GM21447 (cell line): ENCODE data around the gene UNC5CL.

Source experiments
- ATAC-seq: cut with Tn5 transposase; IDR thresholded peaks from one replicate; pipeline ENCODE4 v1.9.1; 2021; ENCODE audit not compliant: unreplicated experiment

Gene UNC5CL

DNA sequence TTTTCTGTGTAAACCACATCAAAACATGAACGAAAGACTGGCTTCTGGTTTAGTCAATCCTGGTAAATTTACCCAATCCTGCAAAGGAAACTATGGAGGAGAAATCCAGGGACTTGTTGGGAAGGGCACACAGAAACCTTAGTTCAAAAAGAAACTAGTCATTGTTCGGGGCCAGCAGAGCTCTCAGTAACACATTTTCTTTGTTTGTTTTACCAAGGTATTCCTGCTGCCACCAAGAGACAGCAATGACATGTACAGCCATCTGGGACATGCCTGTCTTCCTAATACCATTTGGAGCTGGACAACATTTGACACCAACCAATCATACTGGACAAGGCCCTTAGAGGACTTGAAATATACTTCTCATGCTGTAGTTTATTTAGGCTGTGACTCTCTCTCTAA is 24.9 kb upstream of the UNC5CL start:
- no peak for ATAC-seq

DNA sequence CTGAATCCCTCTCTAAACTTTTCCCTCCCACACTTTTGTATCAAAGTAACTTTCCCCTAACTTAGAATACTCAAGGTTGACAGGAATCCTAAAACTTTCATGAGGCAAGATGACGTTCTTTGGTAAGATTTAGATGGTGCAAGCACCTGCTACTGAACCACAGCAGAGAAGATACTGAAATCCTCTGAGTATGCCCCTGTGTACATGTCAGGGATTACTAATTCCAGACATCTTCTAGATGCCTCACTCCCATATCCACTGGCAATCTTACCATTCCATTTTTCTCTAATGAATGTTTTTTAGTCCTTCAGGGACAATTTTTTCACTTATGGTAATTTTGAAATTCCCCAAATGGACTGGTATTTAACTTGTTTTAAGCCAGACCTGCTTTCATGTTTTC is 23.0 kb upstream of the UNC5CL start:
- ATAC-seq = no peak

DNA sequence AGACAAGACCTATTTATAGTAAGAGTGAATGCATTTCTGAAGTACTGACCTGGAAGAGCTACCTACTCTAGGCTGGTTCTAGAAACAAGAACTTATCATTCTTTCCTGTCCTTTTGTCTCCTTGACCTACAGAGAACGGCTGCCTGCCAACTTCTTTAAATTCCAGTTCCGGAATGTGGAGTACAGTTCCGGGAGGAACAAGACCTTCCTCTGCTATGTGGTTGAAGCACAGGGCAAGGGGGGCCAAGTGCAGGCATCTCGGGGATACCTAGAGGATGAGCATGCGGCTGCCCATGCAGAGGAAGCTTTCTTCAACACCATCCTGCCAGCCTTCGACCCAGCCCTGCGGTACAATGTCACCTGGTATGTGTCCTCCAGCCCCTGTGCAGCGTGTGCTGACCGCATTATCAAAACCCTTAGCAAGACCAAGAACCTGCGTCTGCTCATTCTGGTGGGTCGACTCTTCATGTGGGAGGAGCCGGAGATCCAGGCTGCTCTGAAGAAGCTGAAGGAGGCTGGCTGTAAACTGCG is 22.2 kb upstream of the UNC5CL start:
- ATAC-seq = no peak

DNA sequence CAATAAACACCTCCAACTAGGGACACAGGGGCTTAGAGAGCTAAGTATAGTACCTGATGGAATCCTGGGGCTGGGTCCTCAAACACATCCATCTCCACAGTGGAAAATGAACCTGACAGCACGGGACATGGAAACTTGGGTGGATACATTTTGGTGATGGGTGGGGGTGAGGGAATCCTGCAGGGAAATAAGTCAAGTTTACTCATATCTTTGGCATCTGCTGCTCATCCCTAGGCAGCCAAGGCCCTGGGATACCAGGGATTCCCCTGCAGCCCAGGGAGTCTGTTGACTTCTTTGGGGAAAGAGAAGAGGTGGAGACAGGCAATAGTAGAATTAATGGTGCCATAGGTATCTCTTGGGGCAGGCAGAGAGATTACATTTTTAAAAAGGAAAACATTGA is 20.5 kb upstream of the UNC5CL start:
- no peak for ATAC-seq

DNA sequence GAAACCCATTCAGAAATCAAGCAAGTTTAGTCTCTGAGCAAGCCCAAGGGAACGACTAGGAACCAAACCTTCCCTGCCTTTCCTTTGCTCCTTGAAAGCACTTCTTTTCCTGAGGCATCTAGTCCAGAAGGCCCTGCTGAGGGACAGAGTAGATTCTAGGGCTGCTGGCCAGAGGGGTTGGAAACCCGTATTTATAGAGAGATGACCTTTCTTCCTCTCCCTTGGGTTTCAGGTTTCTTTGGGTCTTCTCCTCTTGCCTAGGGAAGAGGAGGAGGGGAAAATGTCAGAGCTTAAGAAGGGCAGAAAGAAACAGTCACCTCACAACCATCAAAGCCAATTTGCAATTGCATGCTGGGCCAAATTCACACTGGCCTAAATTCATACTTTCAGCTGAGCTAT is 19.8 kb upstream of the UNC5CL start:
- no peak for ATAC-seq

DNA sequence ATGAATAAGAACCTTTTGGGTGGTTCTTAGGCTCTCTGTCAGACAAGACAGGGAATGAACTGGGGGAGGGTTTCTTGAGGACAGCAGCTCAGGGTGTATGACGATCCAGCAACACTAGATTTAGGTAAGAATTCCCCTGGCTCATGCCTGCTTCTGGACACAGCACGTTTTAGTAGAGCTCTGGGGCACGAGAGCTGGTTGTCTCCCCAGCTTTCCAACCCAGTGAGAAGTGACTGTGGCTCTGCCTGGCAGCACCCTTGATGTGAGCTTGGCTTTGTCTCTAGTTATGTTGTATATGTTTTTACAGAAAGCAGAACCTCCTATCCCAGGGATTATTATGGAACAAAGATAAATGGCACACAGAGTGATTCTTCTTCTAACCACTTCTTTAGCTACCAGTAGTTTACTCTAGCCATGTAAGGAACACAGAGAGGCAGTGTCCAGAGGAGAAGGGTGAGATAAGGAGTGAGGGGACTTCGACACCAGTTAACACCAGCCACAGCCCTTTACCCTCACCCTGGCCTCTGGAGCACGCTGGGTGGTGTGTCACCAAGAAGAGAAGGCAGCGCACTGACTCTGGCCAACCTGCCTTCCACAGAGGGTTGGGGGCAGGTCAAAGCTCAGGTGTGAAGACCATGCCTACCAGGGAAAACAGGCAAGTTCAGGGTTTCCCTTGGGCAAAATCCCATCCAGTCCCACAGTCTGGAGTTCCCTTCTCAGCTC is 17.9 kb upstream of the UNC5CL start:
- no peak for ATAC-seq

DNA sequence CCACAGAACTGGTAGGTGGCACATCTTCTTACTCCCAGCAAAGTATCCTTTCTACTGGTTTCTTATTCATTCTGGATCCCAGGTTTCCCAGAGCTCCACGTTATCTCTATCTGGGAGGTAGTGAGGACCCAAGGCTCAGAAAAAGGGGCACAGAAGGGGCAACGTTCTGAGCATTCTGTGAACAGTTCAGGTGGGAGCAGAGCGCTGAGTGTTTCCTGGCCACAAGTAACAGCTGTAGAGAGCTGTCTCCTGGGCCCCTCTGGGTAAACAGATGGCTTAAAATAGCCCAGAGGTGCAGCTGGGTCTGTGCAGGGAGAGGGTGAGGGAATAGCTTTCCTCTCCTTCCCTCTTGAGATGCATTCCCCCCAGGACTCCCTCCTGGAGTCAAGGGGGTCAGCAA is 16.1 kb upstream of the UNC5CL start:
- no peak for ATAC-seq

DNA sequence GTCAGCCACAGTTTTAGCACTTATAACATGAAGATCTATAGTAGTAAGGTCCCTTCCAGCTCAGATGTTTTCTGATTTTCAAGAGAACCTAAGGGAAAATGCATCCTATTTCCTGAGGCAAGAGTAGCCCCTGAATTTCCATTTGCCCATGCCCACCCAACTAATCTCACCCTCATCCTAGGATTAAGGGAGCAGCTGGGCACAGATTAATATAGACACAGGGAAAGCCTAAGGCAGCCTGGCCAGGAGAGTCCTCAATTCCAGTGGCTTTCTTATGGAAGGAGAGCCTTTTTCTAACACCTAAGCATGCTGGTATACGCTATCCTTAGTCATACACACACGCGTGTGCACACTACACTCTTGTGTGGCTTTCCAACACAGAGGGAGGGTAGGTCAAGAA is 15.5 kb upstream of the UNC5CL start:
- no peak for ATAC-seq

DNA sequence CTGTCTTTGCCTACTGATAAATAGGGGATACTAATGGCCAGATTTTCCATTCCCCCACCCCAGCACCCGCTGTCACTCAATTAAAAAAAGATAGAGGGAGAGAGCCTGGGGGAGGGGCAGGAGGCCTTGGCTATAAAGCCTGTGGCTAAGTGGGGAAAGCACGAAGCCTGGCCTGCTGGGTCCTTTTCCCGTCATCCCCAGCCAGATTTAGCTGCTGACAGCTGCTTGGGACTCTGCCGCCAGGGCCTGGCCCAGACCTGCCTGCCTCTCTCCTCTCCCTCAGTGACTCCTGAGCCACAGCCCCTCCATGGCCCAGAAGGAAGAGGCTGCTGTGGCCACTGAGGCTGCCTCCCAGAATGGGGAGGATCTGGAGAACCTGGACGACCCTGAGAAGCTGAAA is 14.0 kb upstream of the UNC5CL start, which contains the start of gene APOBEC2:
Gene APOBEC2 (plus strand): TSS at position 162 of the 400 bp plus-strand sequence. CDS start 146 bp downstream, at position 308.
- no peak for ATAC-seq

DNA sequence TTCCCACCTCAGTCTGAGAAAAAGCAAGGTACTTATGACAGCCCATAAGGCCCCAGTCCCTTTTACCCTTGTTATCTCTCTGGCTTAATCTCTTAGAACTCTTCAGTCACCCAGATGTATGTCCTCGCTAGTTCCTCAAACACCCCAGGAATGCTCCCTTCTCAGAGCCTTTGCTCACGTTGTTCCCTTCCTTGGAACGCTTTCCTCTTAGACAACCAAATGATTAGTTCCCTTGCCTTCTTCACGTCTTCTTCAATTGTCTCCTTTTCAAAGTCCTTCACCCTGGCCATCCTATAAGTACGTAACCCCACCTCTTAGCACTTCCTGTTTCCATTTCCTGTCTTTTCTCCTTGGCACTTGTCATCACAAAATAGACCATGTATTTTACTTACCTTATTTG is 12.9 kb upstream of the UNC5CL start:
- no peak for ATAC-seq

DNA sequence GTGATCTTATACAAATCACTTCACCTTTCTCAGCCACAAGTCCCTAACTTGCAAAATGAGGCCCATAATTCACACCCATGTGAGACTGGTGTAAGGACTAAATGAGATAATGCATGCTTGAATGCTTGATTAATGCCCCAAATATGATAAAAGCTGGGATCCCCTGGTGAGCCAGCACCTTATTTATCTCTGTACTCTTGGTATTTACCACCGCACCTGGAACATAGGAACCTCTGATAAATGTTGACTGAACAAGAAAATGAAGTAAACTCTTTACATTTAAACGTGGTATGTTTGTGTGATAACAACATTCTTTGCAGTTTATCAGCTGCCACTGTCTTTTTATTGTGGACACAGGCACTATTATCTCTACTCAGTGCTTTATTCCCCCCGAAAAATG is 11.5 kb upstream of the UNC5CL start:
- no peak for ATAC-seq

DNA sequence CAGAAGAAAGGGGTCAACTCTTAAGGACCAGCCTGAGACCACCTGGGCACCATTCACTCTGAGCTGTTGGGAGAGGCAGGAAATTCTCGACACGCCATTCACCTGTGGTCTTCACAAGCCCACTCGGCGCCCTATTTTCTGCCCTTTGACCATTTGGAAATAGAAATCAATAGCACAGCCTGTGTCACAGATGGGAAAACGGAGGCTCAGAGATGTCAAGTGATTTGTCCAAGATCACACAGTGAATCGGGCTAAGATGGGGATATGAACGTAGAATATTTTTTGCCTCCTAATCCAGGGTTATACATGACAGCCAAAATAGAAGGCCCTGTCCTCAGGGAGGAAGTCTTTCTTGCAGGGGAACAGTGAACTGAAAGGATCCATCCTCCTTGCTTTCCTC is 10.9 kb upstream of the UNC5CL start:
- no peak for ATAC-seq

DNA sequence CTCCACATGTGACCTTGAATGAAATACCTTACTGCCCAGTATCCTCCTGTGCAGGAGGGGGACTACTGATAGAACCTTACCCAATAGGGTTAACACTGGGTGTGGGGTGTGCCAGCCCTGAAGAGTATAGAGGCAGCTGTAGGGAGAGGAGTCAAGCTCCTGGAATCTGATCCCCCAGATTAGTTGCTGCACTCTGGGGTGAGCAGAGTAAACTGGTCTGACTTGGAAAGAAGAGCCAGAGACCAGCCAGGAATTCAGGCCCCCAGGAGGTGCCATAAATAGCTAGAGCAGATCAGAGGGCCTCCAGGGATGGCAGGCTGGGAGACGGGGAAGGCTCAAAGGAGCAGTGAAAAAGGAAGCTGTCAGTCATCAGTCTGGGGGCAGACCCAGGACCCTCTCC is 10.5 kb upstream of the UNC5CL start:
- ATAC-seq = no peak

DNA sequence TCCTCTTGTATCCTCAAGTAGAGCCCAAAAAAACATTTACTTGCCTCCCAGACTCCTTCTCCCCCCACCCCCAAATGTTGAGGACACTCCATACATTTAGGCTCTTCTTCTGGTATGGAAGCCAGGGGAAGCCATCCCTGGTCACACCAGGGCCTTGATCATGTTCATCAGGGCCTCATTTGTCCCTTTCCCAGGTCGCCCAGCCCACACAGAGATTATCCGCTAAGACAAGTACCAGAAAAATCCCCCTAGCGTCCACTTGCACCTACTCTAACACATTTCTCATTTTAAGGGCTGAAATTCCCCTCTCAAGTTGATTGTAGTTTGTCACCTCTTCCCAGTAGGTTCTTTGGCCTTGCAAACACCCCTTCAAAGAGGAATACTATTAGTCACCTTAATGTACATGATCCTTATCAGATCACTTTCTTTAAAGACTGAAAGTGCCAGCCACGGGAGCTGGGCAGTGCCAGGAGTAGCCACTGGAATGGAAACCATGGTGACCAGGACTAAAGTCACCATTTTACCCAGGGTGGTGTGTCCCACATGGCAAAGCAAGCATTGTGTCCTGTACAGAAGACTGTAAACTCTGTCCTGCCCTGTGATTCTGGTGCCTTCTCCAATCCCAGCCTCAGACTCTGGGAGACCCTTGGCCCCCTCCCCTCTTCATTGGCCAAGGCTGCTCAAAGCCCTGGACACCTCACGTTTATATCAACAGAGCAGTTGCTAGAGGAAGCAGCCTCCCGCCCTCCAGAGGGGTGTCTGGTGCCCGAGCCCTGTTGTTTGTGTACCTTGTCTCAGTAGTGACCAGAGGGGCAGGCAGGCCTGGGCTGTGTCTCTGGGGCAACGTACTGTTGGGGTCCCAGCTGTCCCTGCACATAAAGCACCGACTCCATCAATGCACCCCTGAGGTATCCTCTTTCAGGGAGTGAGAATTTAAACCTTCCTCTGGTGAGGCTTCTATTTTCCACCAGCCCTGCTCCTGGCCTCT is 9.0 kb upstream of the UNC5CL start:
- no peak for ATAC-seq

DNA sequence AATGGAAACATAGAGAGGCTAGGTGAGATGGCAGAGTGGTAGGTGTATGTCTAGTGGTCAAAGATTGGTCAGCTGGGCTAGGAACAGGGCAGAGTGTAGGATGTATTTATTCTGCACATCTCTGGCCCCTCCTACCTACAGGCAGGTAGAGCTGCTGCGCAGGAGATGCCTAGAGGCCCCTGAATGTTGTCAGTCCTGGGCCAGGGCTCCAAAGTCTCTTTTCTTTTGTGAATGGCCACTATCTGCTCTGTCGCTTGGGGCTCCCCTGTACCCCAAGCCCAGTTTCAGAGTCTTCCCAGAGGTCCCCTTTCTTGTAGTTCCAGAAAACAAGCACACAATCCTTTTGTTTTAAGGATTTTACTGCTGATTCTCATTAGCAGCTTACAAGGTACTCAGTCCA is 8.3 kb upstream of the UNC5CL start:
- no peak for ATAC-seq

DNA sequence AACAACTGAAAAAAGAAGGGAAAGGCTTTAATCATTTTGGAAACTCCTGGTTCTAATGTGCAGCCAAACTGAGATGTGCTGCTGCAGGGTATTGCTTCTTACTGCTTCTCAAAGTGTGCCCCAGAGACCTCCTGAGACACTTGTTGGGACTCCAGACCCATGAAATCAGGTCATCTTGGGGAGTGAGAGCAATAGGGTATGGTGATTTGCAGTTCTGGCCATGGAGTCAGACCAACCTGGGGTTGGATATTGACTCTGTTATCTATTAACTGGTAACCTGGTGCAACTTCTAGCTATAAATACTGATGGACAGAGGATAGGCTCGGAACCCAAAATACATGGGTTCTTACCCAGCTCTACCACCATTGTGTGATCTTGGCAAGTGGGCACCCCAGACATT is 7.1 kb upstream of the UNC5CL start:
- no peak for ATAC-seq

DNA sequence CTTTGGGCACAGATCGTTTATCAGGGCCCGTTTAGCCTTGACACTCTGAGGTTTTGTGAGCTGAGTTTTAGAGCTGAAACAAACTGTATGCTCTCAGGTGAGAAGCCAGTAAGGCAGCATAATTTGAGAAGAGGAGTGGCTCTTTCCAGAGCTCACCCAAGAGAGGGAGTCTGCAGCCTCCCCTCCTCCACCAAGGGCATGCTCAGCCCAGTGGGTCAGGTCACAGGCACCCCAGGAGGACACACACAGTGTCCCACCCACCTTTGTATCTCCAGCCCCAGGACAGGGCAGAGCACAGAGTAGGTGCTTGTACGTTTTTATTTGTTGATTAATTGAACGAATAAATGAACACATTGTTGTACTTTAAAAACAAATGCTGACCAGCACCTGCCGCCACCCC is 6.6 kb upstream of the UNC5CL start:
- ATAC-seq = no peak

DNA sequence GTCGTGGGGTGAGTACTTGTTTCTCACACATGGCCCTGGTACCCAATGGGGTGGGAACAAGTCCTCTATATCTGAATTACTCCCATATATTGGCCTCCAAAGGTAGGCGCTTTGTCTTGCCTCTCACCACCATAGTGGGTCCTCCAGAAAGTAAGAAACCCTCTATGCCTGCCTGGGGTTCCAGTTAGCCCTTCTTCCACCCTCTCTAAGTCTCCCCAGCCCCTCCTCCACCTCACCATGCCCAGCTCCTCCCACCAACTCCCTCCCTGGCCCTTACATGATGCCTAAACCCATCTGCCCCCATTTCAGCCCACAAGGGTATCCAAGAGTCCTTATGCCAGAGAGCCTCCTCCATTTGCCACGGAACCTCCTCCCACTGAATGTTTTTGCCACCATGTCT is 4.1 kb upstream of the UNC5CL start:
- ATAC-seq = no peak

DNA sequence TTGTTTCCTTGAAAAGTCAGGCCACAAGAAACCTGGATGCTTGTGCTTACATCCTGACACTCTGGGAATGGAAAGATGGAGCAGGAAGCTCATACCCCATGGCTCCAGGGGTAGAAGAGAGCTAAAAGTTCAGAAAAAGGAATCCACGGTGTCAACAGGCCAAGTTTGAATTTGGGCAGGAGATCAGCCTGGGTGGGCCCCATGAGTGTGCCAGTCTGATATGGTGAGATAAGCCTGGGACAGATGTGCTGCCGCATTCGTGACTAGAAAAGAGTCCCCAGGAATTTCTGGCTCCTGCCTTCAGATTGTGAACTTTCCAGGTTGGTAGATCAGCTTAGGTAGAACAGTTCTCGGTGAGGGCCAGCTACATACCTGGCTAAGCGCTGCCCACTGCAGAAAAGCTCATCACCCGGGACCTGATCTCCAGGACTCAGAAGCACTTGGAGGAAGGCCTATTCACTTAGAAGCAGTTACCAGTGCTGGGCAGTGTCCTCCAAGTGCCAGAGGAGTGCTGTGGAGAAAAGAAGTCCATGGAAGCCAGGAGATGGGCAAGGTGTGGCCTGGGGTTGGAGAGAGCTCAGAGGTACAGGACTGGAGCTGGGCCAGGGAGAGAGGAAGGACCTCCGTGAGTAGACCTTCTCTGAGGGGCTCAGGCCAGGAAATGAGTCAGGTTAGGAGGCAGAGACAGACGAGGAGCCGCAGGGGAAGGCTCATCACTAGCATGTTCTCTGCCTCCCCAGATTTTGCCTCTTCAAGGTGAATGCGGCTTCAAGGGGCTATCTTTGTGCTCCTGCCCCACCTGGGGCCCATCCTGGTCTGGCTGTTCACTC is 3.4 kb upstream of the UNC5CL start, which contains the start of gene TSPO2:
Gene TSPO2 (plus strand): TSS at position 242 of the 830 bp plus-strand sequence. CDS start 519 bp downstream, at position 761.
- no peak for ATAC-seq

DNA sequence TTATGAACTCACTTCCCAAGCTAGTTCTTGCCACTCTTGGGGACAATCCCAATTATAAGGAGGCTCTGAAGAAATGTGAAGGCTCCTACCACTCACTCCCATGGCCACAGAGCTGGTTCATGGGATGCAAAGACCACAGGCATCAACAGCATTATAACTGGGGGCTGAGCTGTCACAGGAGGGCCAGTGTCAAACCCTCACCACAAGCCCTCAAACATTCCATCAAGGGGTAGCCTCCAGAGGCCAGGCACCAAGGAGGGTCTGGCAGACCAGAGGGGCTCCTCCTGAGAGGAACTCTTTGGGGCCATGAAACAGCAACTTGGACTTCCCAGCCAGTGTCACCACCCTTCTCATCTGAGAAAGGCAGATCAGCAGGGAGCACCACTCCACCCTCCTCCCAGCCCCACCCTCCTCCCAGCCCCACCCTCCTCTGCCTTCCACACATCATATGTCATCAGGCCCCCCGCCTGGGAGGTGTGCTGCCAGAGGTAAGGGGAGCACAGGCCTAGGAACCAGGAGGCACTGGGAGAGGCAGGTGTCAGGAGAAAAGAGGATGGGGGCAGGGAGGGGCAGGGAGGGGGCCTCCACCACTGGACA is 2.0 kb upstream of the UNC5CL start:
- no peak for ATAC-seq
